Glomerular endothelial cell (primary cell): Measurements from ENCODE around the gene ABI1. TPM values are rescaled to one million over a fixed set of nuclear protein-coding genes. Genes with fewer than 3 reads are reported as not detected.

Experiments used
- DNase-seq: peaks from one replicate; pipeline ENCODE4 v3.0.0-alpha.2; 2011; ENCODE audit warnings: low read depth, low spot score; ENCODE audit errors: extremely low read depth
- total RNA-seq: library from RNA; depleted of rRNA; stranded (reverse); fragments of >200 nt; gene quantifications from 2 replicates; pipeline ENCODE4 v1.2.3, GENCODE V29; 2015

The ABI1 gene
- total RNA-seq, 1 donor from 2014 or later: 50.5 TPM

- DNase-seq: no peak
These were observed 5.6 kb downstream of the ABI1 start for GRCh38 chr10:26855186-26855585.

- DNase-seq: no peak
These were observed 6.2 kb downstream of the ABI1 start for GRCh38 chr10:26854524-26854923.

- DNase-seq: no peak
These were observed 16.3 kb downstream of the ABI1 start for GRCh38 chr10:26844396-26844975.

GRCh38 chr10:26843736-26844135 lies 17.0 kb downstream of the ABI1 start:
- no peak for DNase-seq

GRCh38 chr10:26841733-26842317 lies 18.9 kb downstream of the ABI1 start:
- DNase-seq: no peak

- no peak for DNase-seq
These were observed 19.6 kb downstream of the ABI1 start for GRCh38 chr10:26840938-26841732.

GRCh38 chr10:26839966-26840627 lies 20.7 kb downstream of the ABI1 start:
- DNase-seq: no peak

- no peak for DNase-seq
These were observed 23.6 kb downstream of the ABI1 start for GRCh38 chr10:26837139-26837538.

- DNase-seq: no peak
These were observed 25.7 kb downstream of the ABI1 start for GRCh38 chr10:26835025-26835424.

- no peak for DNase-seq
These were observed 27.8 kb downstream of the ABI1 start for GRCh38 chr10:26832960-26833359.

GRCh38 chr10:26831936-26832335 lies 28.8 kb downstream of the ABI1 start:
- no peak for DNase-seq

GRCh38 chr10:26829810-26830515 lies 30.8 kb downstream of the ABI1 start:
- no peak for DNase-seq

- DNase-seq: no peak
These were observed 36.6 kb downstream of the ABI1 start for GRCh38 chr10:26824015-26824690.

GRCh38 chr10:26821699-26822570 lies 38.8 kb downstream of the ABI1 start:
- no peak for DNase-seq

- no peak for DNase-seq
These were observed 45.3 kb downstream of the ABI1 start for GRCh38 chr10:26815500-26815899.

GRCh38 chr10:26810435-26811026 lies 50.2 kb downstream of the ABI1 start:
- DNase-seq: no peak

GRCh38 chr10:26809973-26810372 lies 50.8 kb downstream of the ABI1 start:
- DNase-seq: no peak

- DNase-seq: no peak
These were observed 53.2 kb downstream of the ABI1 start for GRCh38 chr10:26807532-26807931.

- no peak for DNase-seq
These were observed 54.2 kb downstream of the ABI1 start for GRCh38 chr10:26806557-26806956.
